ENCODE data around the gene IL10RA. TPM values are rescaled to one million over a fixed set of nuclear protein-coding genes. Genes with fewer than 3 reads are reported as not detected.

Gene IL10RA
- total and polyA plus RNA-seq, 8 donors, result 0.60 to 15.5 (median 2.7) TPM

DNA sequence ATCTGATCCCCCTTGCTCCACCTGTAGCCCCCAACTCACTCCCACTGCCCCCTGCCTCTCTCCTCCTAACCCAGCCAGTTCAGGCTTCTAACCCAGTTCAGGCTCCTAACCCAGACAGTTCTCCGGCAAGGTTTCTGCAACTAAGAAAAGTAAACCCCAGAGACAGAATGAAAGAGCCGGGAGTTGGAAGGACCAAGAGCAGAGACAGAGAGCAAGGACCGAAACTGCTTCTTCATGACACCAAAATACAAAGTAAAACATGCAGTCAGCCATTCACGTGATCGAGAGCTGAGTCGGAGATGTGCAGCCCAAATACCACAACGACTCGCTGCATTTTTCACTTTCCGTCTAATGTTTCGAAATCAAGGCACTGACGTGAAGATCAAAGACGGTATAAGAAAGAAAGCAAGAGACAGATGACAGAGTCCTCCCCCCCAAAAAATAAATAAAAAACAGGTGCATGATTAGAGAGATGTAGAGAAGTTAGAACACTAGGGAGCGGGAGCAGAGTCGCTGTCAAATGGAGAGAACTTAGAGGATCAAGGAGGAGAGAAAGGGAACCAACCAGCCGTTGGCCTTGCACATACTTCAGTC, 884 bp downstream of the IL10RA start:
- WGBS, 2 donors, result 60 to 66% methylated on average over 15 of the region's 15 CpGs
- intact Hi-C loops (cut with DNase I), result no loop called here
- H3K4me1 ChIP-seq, result no peaks in the 10 kb centered on the region
- H3K27ac ChIP-seq, result peak overlapping the region in 2 of 4 donors; percentile 62 to 67
- FAIRE-seq (no peak), ATAC-seq (no peak), DNase-seq (no peak)
- H3K4me3 ChIP-seq, result peak overlapping the region in 2 of 4 donors; percentile 43 to 58
- H3K9me3 ChIP-seq, result no peaks in the 10 kb centered on the region
- no peaks in the 10 kb centered on the region for H3K27me3 ChIP-seq
- no peaks in the 10 kb centered on the region for H3K36me3 ChIP-seq
- TF ChIP-seq, protein P1, sequence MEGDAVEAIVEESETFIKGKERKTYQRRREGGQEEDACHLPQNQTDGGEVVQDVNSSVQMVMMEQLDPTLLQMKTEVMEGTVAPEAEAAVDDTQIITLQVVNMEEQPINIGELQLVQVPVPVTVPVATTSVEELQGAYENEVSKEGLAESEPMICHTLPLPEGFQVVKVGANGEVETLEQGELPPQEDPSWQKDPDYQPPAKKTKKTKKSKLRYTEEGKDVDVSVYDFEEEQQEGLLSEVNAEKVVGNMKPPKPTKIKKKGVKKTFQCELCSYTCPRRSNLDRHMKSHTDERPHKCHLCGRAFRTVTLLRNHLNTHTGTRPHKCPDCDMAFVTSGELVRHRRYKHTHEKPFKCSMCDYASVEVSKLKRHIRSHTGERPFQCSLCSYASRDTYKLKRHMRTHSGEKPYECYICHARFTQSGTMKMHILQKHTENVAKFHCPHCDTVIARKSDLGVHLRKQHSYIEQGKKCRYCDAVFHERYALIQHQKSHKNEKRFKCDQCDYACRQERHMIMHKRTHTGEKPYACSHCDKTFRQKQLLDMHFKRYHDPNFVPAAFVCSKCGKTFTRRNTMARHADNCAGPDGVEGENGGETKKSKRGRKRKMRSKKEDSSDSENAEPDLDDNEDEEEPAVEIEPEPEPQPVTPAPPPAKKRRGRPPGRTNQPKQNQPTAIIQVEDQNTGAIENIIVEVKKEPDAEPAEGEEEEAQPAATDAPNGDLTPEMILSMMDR (IDR thresholded peaks at IDR 0.05), result no peak

DNA sequence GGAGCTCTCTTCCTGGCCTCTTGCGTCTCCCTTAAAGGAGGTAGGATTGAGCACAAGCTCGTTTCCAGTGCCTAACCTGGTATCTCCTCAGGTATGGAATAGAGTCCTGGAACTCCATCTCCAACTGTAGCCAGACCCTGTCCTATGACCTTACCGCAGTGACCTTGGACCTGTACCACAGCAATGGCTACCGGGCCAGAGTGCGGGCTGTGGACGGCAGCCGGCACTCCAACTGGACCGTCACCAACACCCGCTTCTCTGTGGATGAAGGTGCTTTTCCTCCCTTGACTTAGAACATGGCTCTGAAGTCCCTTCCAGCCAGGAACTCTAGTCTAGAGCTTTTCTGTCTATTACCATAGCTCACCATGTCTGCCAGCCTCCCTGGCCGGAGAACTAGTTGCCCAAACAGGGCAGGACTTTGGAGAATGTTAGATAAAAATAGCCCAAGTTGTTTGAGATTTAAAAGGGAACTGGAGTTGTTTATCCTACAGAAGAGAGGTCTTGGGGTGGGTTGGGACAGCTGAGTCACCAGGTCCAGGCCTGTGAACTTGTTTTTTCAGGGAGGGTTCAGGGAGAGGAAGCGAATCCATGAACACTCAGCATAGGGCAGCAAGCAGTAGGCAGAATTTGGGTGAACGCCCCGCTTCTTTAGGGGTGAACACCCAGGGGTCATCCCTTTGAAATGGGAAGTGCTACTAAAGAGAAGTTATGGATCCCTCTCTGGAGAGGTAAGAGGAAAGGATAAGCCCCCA, 3.3 kb downstream of the IL10RA start:
- peak overlapping the region in 1 of 4 donors; percentile 40 for H3K27ac ChIP-seq
- ATAC-seq, result peak in 2 of 4 donors; percentile 7 to 9

DNA sequence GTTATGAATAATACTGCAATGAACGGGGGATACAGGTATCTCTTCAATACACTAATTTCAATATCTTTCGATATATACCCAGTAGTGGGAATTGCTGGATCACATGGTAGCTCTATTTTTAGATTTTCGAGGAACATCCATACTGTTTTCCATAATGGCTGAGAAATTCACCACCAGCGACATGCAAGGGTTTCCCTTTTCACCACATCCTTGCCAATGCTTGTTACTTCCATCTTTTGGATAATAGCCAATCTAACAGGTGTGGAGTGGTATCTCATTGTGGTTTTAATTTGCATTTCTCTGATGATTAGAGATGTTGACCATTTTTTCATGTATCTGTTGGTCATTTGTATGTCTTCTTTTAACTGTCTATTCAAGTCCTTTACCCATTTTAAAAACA, 5.9 kb downstream of the IL10RA start:
- ATAC-seq (no peak), FAIRE-seq (no peak), DNase-seq (no peak)
- intact Hi-C loops (cut with DNase I), result no loop called here
- TF ChIP-seq, protein P1 (IDR thresholded peaks at IDR 0.05), result no peak
- Histone ChIP-seq H3K4me1 (no peaks in the 10 kb centered on the region), H3K27me3 (no peaks in the 10 kb centered on the region), H3K27ac (no peak overlapping the region), H3K9me3 (no peaks in the 10 kb centered on the region), H3K4me3 (no peak overlapping the region), H3K36me3 (no peaks in the 10 kb centered on the region)
- WGBS, 2 donors, result 76 to 91% methylated on average over 4 of the region's 4 CpGs

More for the DNA sequence above, 3.3 kb downstream of the IL10RA start:
- Histone ChIP-seq H3K4me1 (no peaks in the 10 kb centered on the region), H3K4me3 (peak overlapping the region in 1 of 4 donors; percentile 15), H3K9me3 (no peaks in the 10 kb centered on the region), H3K36me3 (no peaks in the 10 kb centered on the region), H3K27me3 (no peaks in the 10 kb centered on the region)
- DNase-seq (no peak), FAIRE-seq (no peak)
- TF ChIP-seq, protein P1 (IDR thresholded peaks at IDR 0.05), result no peak
- 89 to 94% methylated on average over 13 of the region's 13 CpGs for WGBS, 2 donors
- intact Hi-C loops (cut with DNase I), result no loop called here

DNA sequence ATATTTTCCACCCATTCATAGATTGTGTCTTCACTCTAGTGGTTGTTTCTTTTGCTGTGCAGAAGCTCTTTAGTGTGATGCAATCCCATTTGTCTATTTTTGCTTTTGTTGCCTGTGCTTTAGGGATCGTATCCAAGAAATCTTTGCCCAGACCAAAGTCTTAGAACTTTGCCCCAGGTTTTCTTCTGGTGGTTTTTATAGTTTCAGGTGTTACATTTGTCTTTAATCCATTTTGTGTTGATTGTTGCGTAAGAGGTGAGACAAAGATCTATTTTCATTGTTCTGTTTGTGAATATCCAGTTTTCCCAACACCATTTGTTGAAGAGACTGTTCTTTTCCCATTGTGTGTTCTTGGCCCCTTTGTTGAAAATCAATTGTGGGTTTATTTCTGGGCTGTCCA, 6.4 kb downstream of the IL10RA start:
- no peaks in the 10 kb centered on the region for H3K9me3 ChIP-seq
- WGBS, 2 donors, result 85 to 94% methylated on average over 2 of the region's 2 CpGs
- DNase-seq (no peak), FAIRE-seq (no peak), ATAC-seq (no peak)
- H3K27ac ChIP-seq, result no peak overlapping the region
- TF ChIP-seq, protein P1 (IDR thresholded peaks at IDR 0.05), result no peak
- no peak overlapping the region for H3K4me3 ChIP-seq
- intact Hi-C loops (cut with DNase I), result no loop called here
- H3K4me1 ChIP-seq, result no peaks in the 10 kb centered on the region
- no peaks in the 10 kb centered on the region for H3K36me3 ChIP-seq
- no peaks in the 10 kb centered on the region for H3K27me3 ChIP-seq

Data from pancreas (tissue), 10 donors.